Fibroblast of the aortic adventitia (primary cell): Measurements from ENCODE around the gene HMSD. TPM values are rescaled to one million over a fixed set of nuclear protein-coding genes. Genes with fewer than 3 reads are reported as not detected.

ENCODE experiments used
- DNase-seq: peaks from one replicate; pipeline ENCODE4 v3.0.0-alpha.2; 2010; ENCODE audit warnings: low read depth
- H3K4me3 ChIP-seq: 2 replicates; pipeline ENCODE4 v1.5.1; 2011; ENCODE audit warnings: low read depth, mild to moderate bottlenecking, control low read depth, low read length, moderate library complexity
- CTCF ChIP-seq: IDR thresholded peaks from 2 replicates; pipeline ENCODE4 v1.5.1; 2011; ENCODE audit warnings: mild to moderate bottlenecking, low read length, control low read depth, inconsistent platforms; ENCODE audit not compliant: insufficient read depth
- total RNA-seq: library from RNA; depleted of rRNA; stranded (reverse); fragments of >200 nt; gene quantifications from 2 replicates; pipeline ENCODE4 v1.2.3, GENCODE V29; 2012; ENCODE audit warnings: low replicate concordance

HMSD gene
- total RNA-seq, 1 donor: 0.09 TPM

- no peak for DNase-seq
- H3K4me3 ChIP-seq: no peak overlapping the region
- TF ChIP-seq CTCF: no peak
Observed at GRCh38 chr18:63975628-63976027, 26.5 kb downstream of the HMSD start.

GRCh38 chr18:63977040-63977439 is 27.9 kb downstream of the HMSD start:
- TF ChIP-seq CTCF: no peak
- no peak for DNase-seq

GRCh38 chr18:63979409-63979920 is 30.4 kb downstream of the HMSD start:
- peak; percentile 80 for DNase-seq
- TF ChIP-seq CTCF: peak; percentile 94
- peak overlapping the region; percentile 54 for H3K4me3 ChIP-seq

More at GRCh38 chr18:63977040-63977439, 27.9 kb downstream of the HMSD start:
- H3K4me3 ChIP-seq: no peak overlapping the region

GRCh38 chr18:63980027-63980426 is 30.9 kb downstream of the HMSD start:
- TF ChIP-seq CTCF: no peak
- no peak for DNase-seq
- peak overlapping the region; percentile 54 for H3K4me3 ChIP-seq

- no peak overlapping the region for H3K4me3 ChIP-seq
- DNase-seq: no peak
- no peak for TF ChIP-seq CTCF
Observed at GRCh38 chr18:63980896-63981460, 31.9 kb downstream of the HMSD start.

GRCh38 chr18:63981719-63982118 is 32.6 kb downstream of the HMSD start:
- DNase-seq: no peak
- H3K4me3 ChIP-seq: no peak overlapping the region
- no peak for TF ChIP-seq CTCF

GRCh38 chr18:63982361-63982760 is 33.3 kb downstream of the HMSD start:
- no peak overlapping the region for H3K4me3 ChIP-seq
- TF ChIP-seq CTCF: no peak
- DNase-seq: no peak
